Activated naive CD4-positive, alpha-beta T cell treated with anti-CD3 and anti-CD28 coated beads, Interleukin-2, amount 50 U/mL, for 72 hours (primary cell): ENCODE measurements around the gene NLRP9. TPM values are rescaled to one million over a fixed set of nuclear protein-coding genes. Genes with fewer than 3 reads are reported as not detected.

ENCODE experiments used
- ATAC-seq, 2 donors: fragments of 150-1000 bp; cut with Tn5 transposase; 2 replicates each; pipeline ENCODE4 v1.10.0; 2021; ENCODE audit warnings: mild to moderate bottlenecking in 2 of 2, moderate library complexity in 2 of 2
- DNase-seq, 2 donors: peaks; one replicate each; pipeline ENCODE4 v3.0.0; 2021 to 2022; ENCODE audit warnings: low spot score in 2 of 2
- H3K27ac Mint-ChIP-seq, 2 donors: one replicate each; pipeline ENCODE4 v1.8.0; 2022; ENCODE audit warnings: mild to moderate bottlenecking in 2 of 2, mixed read lengths in 2 of 2
- H3K36me3 Mint-ChIP-seq, 2 donors: one replicate each; pipeline ENCODE4 v1.8.0; 2022; ENCODE audit warnings: mixed read lengths in 2 of 2
- H3K9me3 Mint-ChIP-seq, 2 donors: one replicate each; pipeline ENCODE4 v1.8.0; 2022; ENCODE audit warnings: mixed read lengths in 2 of 2
- total RNA-seq, 2 donors: library from RNA; stranded (reverse); gene quantifications; one replicate each; pipeline ENCODE4 v1.2.3, GENCODE V29; 2022

NLRP9 gene
- total RNA-seq, 2 donors from 2014 or later, result 0.09 TPM; not detected in 1

GRCh38 chr19:55694241-55694655 lies 44.0 kb downstream of the NLRP9 start:
- H3K27ac Mint-ChIP-seq, result no peak overlapping the region
- H3K9me3 Mint-ChIP-seq, result no peaks in the 10 kb centered on the region
- no peak for ATAC-seq
- DNase-seq, result no peak
- H3K36me3 Mint-ChIP-seq, result no peaks in the 10 kb centered on the region

- Mint-ChIP-seq H3K9me3 (no peaks in the 10 kb centered on the region), H3K27ac (peak overlapping the region in 1 of 2 donors; percentile 37), H3K36me3 (no peaks in the 10 kb centered on the region)
- DNase-seq (no peak), ATAC-seq (no peak)
Measured at GRCh38 chr19:55693336-55693974, 44.7 kb downstream of the NLRP9 start.

GRCh38 chr19:55692681-55693081 lies 45.5 kb downstream of the NLRP9 start:
- ATAC-seq, result no peak
- Mint-ChIP-seq H3K27ac (no peak overlapping the region), H3K9me3 (no peaks in the 10 kb centered on the region), H3K36me3 (no peaks in the 10 kb centered on the region)
- DNase-seq, result no peak

GRCh38 chr19:55691561-55692481 lies 46.4 kb downstream of the NLRP9 start:
- Mint-ChIP-seq H3K36me3 (no peaks in the 10 kb centered on the region), H3K27ac (no peak overlapping the region)
- ATAC-seq, result no peak

GRCh38 chr19:55690769-55691545 lies 47.2 kb downstream of the NLRP9 start:
- ATAC-seq (no peak), DNase-seq (peak in 1 of 2 donors; percentile 44)
- Mint-ChIP-seq H3K36me3 (no peaks in the 10 kb centered on the region), H3K9me3 (no peaks in the 10 kb centered on the region), H3K27ac (no peak overlapping the region)

More at GRCh38 chr19:55691561-55692481, 46.4 kb downstream of the NLRP9 start:
- peak in 1 of 2 donors; percentile 28 for DNase-seq
- no peaks in the 10 kb centered on the region for H3K9me3 Mint-ChIP-seq

- H3K36me3 Mint-ChIP-seq, result no peaks in the 10 kb centered on the region
- no peaks in the 10 kb centered on the region for H3K9me3 Mint-ChIP-seq
- no peak for DNase-seq
Measured at GRCh38 chr19:55690109-55690768, 48.0 kb downstream of the NLRP9 start.

GRCh38 chr19:55689411-55690108 lies 48.6 kb downstream of the NLRP9 start:
- Mint-ChIP-seq H3K36me3 (no peaks in the 10 kb centered on the region), H3K27ac (no peak overlapping the region), H3K9me3 (no peaks in the 10 kb centered on the region)
- no peak for DNase-seq
- ATAC-seq, result no peak

More at GRCh38 chr19:55690109-55690768, 48.0 kb downstream of the NLRP9 start:
- no peak overlapping the region for H3K27ac Mint-ChIP-seq
- no peak for ATAC-seq

- DNase-seq (no peak), ATAC-seq (no peak)
- H3K36me3 Mint-ChIP-seq, result no peaks in the 10 kb centered on the region
- H3K9me3 Mint-ChIP-seq, result no peaks in the 10 kb centered on the region
- no peak overlapping the region for H3K27ac Mint-ChIP-seq
Measured at GRCh38 chr19:55688422-55689218, 49.6 kb downstream of the NLRP9 start.

GRCh38 chr19:55687281-55688201 lies 50.7 kb downstream of the NLRP9 start:
- H3K9me3 Mint-ChIP-seq, result no peaks in the 10 kb centered on the region
- ATAC-seq (no peak), DNase-seq (no peak)
- peak overlapping the region; percentile 16 to 65 for H3K27ac Mint-ChIP-seq
- H3K36me3 Mint-ChIP-seq, result no peaks in the 10 kb centered on the region

GRCh38 chr19:55686311-55687050 lies 51.7 kb downstream of the NLRP9 start:
- ATAC-seq (no peak), DNase-seq (no peak)
- H3K36me3 Mint-ChIP-seq, result no peaks in the 10 kb centered on the region
- peak overlapping the region; percentile 44 to 59 for H3K27ac Mint-ChIP-seq
- H3K9me3 Mint-ChIP-seq, result no peaks in the 10 kb centered on the region

- peak overlapping the region; percentile 34 to 59 for H3K27ac Mint-ChIP-seq
- ATAC-seq (no peak), DNase-seq (no peak)
- no peaks in the 10 kb centered on the region for H3K36me3 Mint-ChIP-seq
- no peaks in the 10 kb centered on the region for H3K9me3 Mint-ChIP-seq
Measured at GRCh38 chr19:55685776-55686175, 52.4 kb downstream of the NLRP9 start.

- Mint-ChIP-seq H3K9me3 (no peaks in the 10 kb centered on the region), H3K36me3 (peaks cover 0 to 5% of the 10 kb centered on the region in 2 donors), H3K27ac (no peak overlapping the region)
- ATAC-seq (no peak), DNase-seq (no peak)
Measured at GRCh38 chr19:55684946-55685681, 53.1 kb downstream of the NLRP9 start.
